ENCODE results near the gene DPH1. TPM values are rescaled to one million over a fixed set of nuclear protein-coding genes. Genes with fewer than 3 reads are reported as not detected.

Gene DPH1
- total RNA-seq, 4 donors from 2014 or later, result 47.2 to 59.9 (median 57.7) TPM

GRCh38 chr17:2017274-2017941 is 12.5 kb upstream of the DPH1 start:
- intact Hi-C loops (cut with DNase I; ENCODE audit: low total_unique reads), result no loop called here
- DNase-seq (no peak), ATAC-seq (no peak)
- Histone ChIP-seq H3K4me3 (no peak overlapping the region), H3K36me3 (no peaks in the 10 kb centered on the region), H3K27ac (no peak overlapping the region), H3K27me3 (no peaks in the 10 kb centered on the region), H3K9me3 (no peaks in the 10 kb centered on the region), H3K4me1 (peaks cover 4 to 10% of the 10 kb centered on the region in 2 donors)
- TF ChIP-seq POLR2A (IDR thresholded peaks at IDR 0.05) (no peak), CTCF (IDR thresholded peaks at IDR 0.05 in 4 of 5, conservative IDR thresholded peaks at IDR 0.05 in 1 of 5) (no peak)
- in situ Hi-C loops (cut with MboI; ENCODE audit: low sequenced_read_pairs in 4 of 4), result no loop called here

DNA sequence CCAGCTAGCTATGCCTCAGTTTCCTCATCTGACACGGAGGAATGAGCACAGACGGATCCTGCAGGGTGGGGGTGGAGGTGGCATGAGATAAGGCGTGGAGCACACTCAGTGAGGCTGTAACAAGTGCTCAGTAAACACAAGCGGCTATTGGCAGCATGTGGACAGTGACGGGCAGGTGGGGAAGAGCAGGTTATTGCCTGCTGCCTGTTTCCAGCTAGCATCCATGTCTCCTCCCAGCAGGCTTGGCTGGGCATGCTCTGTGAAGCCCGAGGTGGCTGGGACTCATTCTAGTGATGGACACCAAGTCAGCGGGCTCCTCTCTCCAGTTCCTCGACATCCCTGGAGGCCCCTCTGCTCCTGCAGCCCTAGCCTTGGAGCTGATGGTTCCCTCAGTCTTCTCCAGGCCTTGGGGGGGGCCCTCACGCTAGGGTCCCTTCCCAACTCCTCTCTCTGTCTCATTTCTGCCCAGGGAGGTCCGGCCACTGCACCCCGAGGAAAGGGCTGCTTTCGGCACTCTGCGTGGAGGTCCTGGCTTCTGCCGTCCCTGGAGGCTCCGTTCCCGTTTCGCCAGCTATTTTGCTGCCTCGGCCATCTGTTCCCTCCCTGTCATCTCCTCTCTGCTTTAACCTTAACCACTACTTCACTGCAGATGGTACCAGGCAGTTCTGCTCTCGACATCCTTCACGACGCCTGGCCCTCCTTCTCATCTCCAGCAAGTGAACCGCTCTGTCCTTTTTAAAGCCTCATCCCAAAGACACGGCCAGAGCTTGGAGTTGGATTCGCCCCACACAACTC is 11.0 kb upstream of the DPH1 start:
- Histone ChIP-seq H3K27ac (no peak overlapping the region), H3K36me3 (no peaks in the 10 kb centered on the region), H3K27me3 (no peaks in the 10 kb centered on the region), H3K4me1 (peaks cover 5 to 10% of the 10 kb centered on the region in 2 donors), H3K9me3 (no peaks in the 10 kb centered on the region), H3K4me3 (no peak overlapping the region)
- no peak for ATAC-seq
- intact Hi-C loops (cut with DNase I; ENCODE audit: low total_unique reads) (no loop called here), in situ Hi-C loops (cut with MboI; ENCODE audit: low sequenced_read_pairs in 4 of 4) (no loop called here)
- TF ChIP-seq POLR2A (IDR thresholded peaks at IDR 0.05) (no peak), CTCF (IDR thresholded peaks at IDR 0.05 in 4 of 5, conservative IDR thresholded peaks at IDR 0.05 in 1 of 5) (no peak)
- no peak for DNase-seq

GRCh38 chr17:2019723-2020122 is 10.2 kb upstream of the DPH1 start:
- ATAC-seq (no peak), DNase-seq (no peak)
- intact Hi-C loops (cut with DNase I; ENCODE audit: low total_unique reads), result no loop called here
- no peak for TF ChIP-seq POLR2A (IDR thresholded peaks at IDR 0.05)
- no peak for TF ChIP-seq CTCF (IDR thresholded peaks at IDR 0.05 in 4 of 5, conservative IDR thresholded peaks at IDR 0.05 in 1 of 5)
- Histone ChIP-seq H3K27ac (no peak overlapping the region), H3K4me1 (peaks cover 10 to 12% of the 10 kb centered on the region in 2 donors), H3K4me3 (no peak overlapping the region), H3K36me3 (no peaks in the 10 kb centered on the region), H3K9me3 (no peaks in the 10 kb centered on the region), H3K27me3 (no peaks in the 10 kb centered on the region)
- in situ Hi-C loops (cut with MboI; ENCODE audit: low sequenced_read_pairs in 4 of 4), result loop anchor here in 2 of 4 donors (10.0 kb wide), 2 partner anchors 105 to 115 kb away; no protein-coding TSS in a partner anchor

- Histone ChIP-seq H3K9me3 (no peaks in the 10 kb centered on the region), H3K4me1 (peaks cover 12 to 14% of the 10 kb centered on the region in 2 donors), H3K27ac (no peak overlapping the region), H3K36me3 (no peaks in the 10 kb centered on the region), H3K4me3 (no peak overlapping the region), H3K27me3 (no peaks in the 10 kb centered on the region)
- DNase-seq, result no peak
- TF ChIP-seq CTCF (IDR thresholded peaks at IDR 0.05 in 4 of 5, conservative IDR thresholded peaks at IDR 0.05 in 1 of 5), result no peak
- in situ Hi-C loops (cut with MboI; ENCODE audit: low sequenced_read_pairs in 4 of 4) (loop anchor here in 2 of 4 donors (10.0 kb wide), 2 partner anchors 106 to 116 kb away; no protein-coding TSS in a partner anchor), intact Hi-C loops (cut with DNase I; ENCODE audit: low total_unique reads) (no loop called here)
- ATAC-seq, result no peak
Measured at GRCh38 chr17:2020721-2021120, 9.2 kb upstream of the DPH1 start.
